Loucy (cell line): ENCODE measurements around the gene RAB26.
"Not testable (repeated sequence)": the region's sequence is repeated elsewhere in the genome, so short reads cannot be mapped to it uniquely, and the experiment has no call there.

Source experiments
- H2AFZ ChIP-seq: fragments of 200-600 bp; sonication (generic); 2 replicates; pipeline ENCODE4 v1.6.0; 2016; ENCODE audit warnings: antibody characterized with exemption, mild to moderate bottlenecking, low read length, moderate library complexity
- H3F3A ChIP-seq: fragments of 200-600 bp; 2 replicates; pipeline ENCODE4 v1.6.0; 2016; ENCODE audit warnings: antibody characterized with exemption, low read depth, mild to moderate bottlenecking
- H3K27me3 ChIP-seq: fragments of 200-600 bp; sonication (generic); 2 replicates; pipeline ENCODE4 v1.6.1; 2014; ENCODE audit warnings: low read length, mild to moderate bottlenecking; ENCODE audit not compliant: insufficient read depth, poor library complexity, severe bottlenecking
- H3K36me3 ChIP-seq: fragments of 200-600 bp; sonication (generic); 2 replicates; pipeline ENCODE4 v1.6.1; 2016; ENCODE audit warnings: low read length; ENCODE audit not compliant: insufficient read depth
- H3K4me1 ChIP-seq: fragments of 200-600 bp; sonication (generic); 2 replicates; pipeline ENCODE4 v1.5.1; 2014; ENCODE audit warnings: low read length, mild to moderate bottlenecking; ENCODE audit not compliant: insufficient read depth, poor library complexity, severe bottlenecking
- H3K4me2 ChIP-seq: fragments of 200-600 bp; sonication (generic); 2 replicates; pipeline ENCODE4 v1.6.0; 2014; ENCODE audit warnings: antibody characterized with exemption, low read length, low read depth, mild to moderate bottlenecking; ENCODE audit not compliant: poor library complexity, severe bottlenecking
- H3K4me3 ChIP-seq: fragments of 200-600 bp; sonication (generic); 2 replicates; pipeline ENCODE4 v1.5.1; 2014; ENCODE audit warnings: low read length, mild to moderate bottlenecking, mixed read lengths; ENCODE audit not compliant: poor library complexity, severe bottlenecking
- H3K79me2 ChIP-seq: fragments of 200-600 bp; sonication (generic); 2 replicates; pipeline ENCODE4 v1.6.1; 2014; ENCODE audit warnings: low read length; ENCODE audit not compliant: insufficient read depth
- H3K9ac ChIP-seq: fragments of 200-600 bp; sonication (generic); 2 replicates; pipeline ENCODE4 v1.6.0; 2014; ENCODE audit warnings: mild to moderate bottlenecking, low read depth, low read length, moderate library complexity; ENCODE audit not compliant: poor library complexity, severe bottlenecking
- H3K9me2 ChIP-seq: fragments of 200-600 bp; sonication (generic); replicated peaks from 2 replicates; pipeline ENCODE4 v1.6.1; 2016; ENCODE audit warnings: low read depth, low read length, mixed read lengths
- H3K9me3 ChIP-seq: fragments of 200-600 bp; sonication (generic); 2 replicates; pipeline ENCODE4 v1.6.1; 2014; ENCODE audit warnings: mild to moderate bottlenecking, antibody characterized with exemption, low read length, low read depth; ENCODE audit not compliant: insufficient read depth
- H4K20me1 ChIP-seq: fragments of 200-600 bp; sonication (generic); 2 replicates; pipeline ENCODE4 v1.6.0; 2014; ENCODE audit warnings: antibody characterized with exemption, low read length, mild to moderate bottlenecking; ENCODE audit not compliant: insufficient read depth, poor library complexity, severe bottlenecking

The RAB26 gene

DNA sequence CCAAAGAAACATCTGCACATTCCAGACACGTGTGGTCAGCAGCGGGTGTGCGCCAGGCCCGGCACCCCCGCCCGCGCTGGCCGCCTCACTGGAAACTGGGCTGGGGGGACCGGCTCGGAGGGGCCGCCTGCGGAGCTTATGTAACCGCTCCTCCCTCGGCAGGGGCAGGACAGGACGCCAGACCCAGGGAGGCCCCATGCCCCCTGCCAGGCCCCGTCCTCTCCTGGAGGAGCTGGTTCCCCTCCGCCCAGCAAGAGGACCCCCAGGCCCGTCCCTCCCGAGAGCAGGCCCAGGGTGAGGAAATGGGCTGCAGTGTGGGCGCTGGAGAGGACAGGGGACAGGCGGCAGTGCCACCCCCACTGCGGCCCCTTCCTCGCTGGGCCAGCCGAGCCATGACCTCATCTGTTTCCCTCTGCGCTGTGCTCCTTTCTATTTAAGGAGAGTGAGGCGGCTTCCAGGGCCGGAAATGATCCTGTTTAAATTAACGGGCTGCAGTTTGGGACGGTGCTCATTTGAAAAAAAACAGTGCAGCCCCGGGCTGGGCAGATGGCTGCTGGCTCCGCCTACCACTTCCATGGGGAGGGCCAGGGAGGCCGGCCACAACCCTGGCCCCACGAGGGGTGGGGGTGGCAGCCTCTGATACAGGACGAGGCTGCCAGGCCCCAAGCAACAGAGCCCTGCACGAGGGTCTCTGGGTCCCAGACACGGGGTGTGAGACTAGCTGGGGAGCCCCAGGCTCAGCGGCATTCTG, 23.6 kb upstream of the RAB26 start:
- not testable (repeated sequence) for H3K4me1 ChIP-seq, H3K9me3 ChIP-seq, H3K4me3 ChIP-seq, H4K20me1 ChIP-seq, H3K27me3 ChIP-seq, H2AFZ ChIP-seq, H3K36me3 ChIP-seq, H3K79me2 ChIP-seq, H3K4me2 ChIP-seq, H3F3A ChIP-seq, H3K9me2 ChIP-seq, H3K9ac ChIP-seq

- not testable (repeated sequence) for H3K9ac ChIP-seq
Measured at GRCh38 chr16:2125609-2126008, 22.8 kb upstream of the RAB26 start.

GRCh38 chr16:2126161-2126743, 22.2 kb upstream of the RAB26 start:
- not testable (repeated sequence) for H3K79me2 ChIP-seq, H3K27me3 ChIP-seq, H3K4me1 ChIP-seq, H3K9ac ChIP-seq, H4K20me1 ChIP-seq, H3F3A ChIP-seq, H3K36me3 ChIP-seq, H3K9me2 ChIP-seq, H3K9me3 ChIP-seq, H3K4me2 ChIP-seq, H3K4me3 ChIP-seq, H2AFZ ChIP-seq

More at GRCh38 chr16:2125609-2126008, 22.8 kb upstream of the RAB26 start:
- H2AFZ ChIP-seq, H3K9me3 ChIP-seq, H3K9me2 ChIP-seq, H4K20me1 ChIP-seq, H3K4me3 ChIP-seq, H3K36me3 ChIP-seq, H3K4me1 ChIP-seq, H3K4me2 ChIP-seq, H3K79me2 ChIP-seq, H3K27me3 ChIP-seq, H3F3A ChIP-seq: not testable (repeated sequence)

GRCh38 chr16:2126928-2127556, 21.4 kb upstream of the RAB26 start:
- not testable (repeated sequence) for H3K36me3 ChIP-seq, H4K20me1 ChIP-seq, H2AFZ ChIP-seq, H3K4me3 ChIP-seq, H3K4me1 ChIP-seq, H3K4me2 ChIP-seq, H3K9me3 ChIP-seq, H3K79me2 ChIP-seq, H3F3A ChIP-seq, H3K9me2 ChIP-seq, H3K27me3 ChIP-seq, H3K9ac ChIP-seq

DNA sequence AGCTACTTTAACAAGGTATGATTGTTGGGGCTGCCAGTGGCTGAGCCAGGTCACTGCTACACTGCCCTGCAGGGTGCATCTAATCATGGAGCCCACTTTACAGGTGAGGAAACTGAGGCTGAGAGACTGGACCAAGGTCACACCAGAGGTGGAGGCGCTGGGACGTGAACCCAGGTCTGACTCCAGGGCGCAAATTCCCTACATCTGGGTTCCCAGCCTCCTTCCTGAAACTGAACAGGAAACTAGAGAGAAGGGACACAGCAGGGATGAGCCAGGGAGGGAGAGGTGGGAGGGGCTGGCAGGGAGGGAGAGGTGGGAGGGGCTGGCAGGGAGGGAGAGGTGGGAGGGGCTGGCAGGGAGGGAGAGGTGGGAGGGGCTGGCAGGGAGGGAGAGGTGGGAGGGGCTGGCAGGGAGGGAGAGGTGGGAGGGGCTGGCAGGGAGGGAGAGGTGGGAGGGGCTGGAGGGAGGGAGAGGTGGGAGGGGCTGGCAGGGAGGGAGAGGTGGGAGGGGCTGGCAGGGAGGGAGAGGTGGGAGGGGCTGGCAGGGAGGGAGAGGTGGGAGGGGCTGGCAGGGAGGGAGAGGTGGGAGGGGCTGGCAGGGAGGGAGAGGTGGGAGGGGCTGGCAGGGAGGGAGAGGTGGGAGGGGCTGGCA, 20.7 kb upstream of the RAB26 start:
- H2AFZ ChIP-seq, H3K9me2 ChIP-seq, H3K27me3 ChIP-seq, H3K4me3 ChIP-seq, H3K4me1 ChIP-seq, H4K20me1 ChIP-seq, H3K36me3 ChIP-seq, H3F3A ChIP-seq, H3K79me2 ChIP-seq, H3K9ac ChIP-seq, H3K9me3 ChIP-seq, H3K4me2 ChIP-seq: not testable (repeated sequence)

- not testable (repeated sequence) for H3K9me3 ChIP-seq, H3F3A ChIP-seq, H3K27me3 ChIP-seq, H3K36me3 ChIP-seq, H3K9me2 ChIP-seq, H2AFZ ChIP-seq, H3K4me1 ChIP-seq, H3K4me2 ChIP-seq, H4K20me1 ChIP-seq, H3K9ac ChIP-seq, H3K79me2 ChIP-seq, H3K4me3 ChIP-seq
Measured at GRCh38 chr16:2129251-2129650, 19.2 kb upstream of the RAB26 start.

GRCh38 chr16:2129890-2130447, 18.5 kb upstream of the RAB26 start:
- not testable (repeated sequence) for H3K4me3 ChIP-seq, H3K27me3 ChIP-seq, H3K9me2 ChIP-seq, H2AFZ ChIP-seq, H4K20me1 ChIP-seq, H3K9me3 ChIP-seq, H3K4me1 ChIP-seq, H3K36me3 ChIP-seq, H3F3A ChIP-seq, H3K9ac ChIP-seq, H3K79me2 ChIP-seq, H3K4me2 ChIP-seq
